ENCODE data around the gene GTF2F2.

GRCh38 chr13:45249662-45250061 is 129.4 kb downstream of the GTF2F2 start:
- TF ChIP-seq CTCF (conservative IDR thresholded peaks at IDR 0.05; ENCODE audit: low read depth in 2 of 2) (no peak), JUNB (IDR thresholded peaks at IDR 0.05; ENCODE audit: unreplicated experiment) (no peak), ETS1 (IDR thresholded peaks at IDR 0.05) (no peak), REST (IDR thresholded peaks at IDR 0.05; ENCODE audit: unreplicated experiment) (no peak), POLR2AphosphoS5 (IDR thresholded peaks at IDR 0.05; ENCODE audit: low read depth) (no peak), EZH2phosphoT487 (IDR thresholded peaks at IDR 0.05; ENCODE audit: unreplicated experiment) (no peak), EZH2 (IDR thresholded peaks at IDR 0.05; ENCODE audit: low read depth, unreplicated experiment) (no peak), CREB1 (CRISPR knock-in tag; IDR thresholded peaks at IDR 0.05; ENCODE audit: low read depth) (no peak), STAT1 (IDR thresholded peaks at IDR 0.05; ENCODE audit: unreplicated experiment) (no peak)

Data from GM23338 (cell line).